ENCODE data around the gene KDM2B.

Gene KDM2B

DNA sequence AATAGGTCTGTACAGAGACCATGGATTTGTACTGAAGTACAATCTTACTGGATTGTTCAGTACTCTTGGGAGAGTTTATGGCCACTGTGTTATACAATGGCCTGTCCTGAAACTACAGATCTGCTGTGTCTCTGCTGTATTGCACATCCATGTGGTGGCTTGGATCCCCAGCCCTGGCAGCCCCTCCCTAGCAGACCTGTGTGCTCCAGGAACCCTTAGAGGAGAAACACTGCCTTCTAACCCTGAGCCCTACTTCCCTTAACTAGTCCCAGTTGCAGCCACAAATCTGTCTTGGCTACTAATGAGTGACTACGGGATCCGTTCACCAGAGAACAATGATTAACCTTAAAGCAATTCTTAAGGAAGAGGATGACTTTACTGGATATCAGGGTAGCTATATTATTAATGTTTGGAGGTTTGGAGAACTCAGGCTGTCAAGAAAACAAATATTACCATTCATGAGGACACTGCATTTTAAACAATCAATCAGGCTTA, 153.2 kb downstream of the KDM2B start:
- H3K4me3 ChIP-seq (ENCODE audit: low read length), result no peak overlapping the region
- no peak for DNase-seq (ENCODE audit: low read depth)
- TF ChIP-seq CTCF (conservative IDR thresholded peaks at IDR 0.05; ENCODE audit: low read length), result no peak

DNA sequence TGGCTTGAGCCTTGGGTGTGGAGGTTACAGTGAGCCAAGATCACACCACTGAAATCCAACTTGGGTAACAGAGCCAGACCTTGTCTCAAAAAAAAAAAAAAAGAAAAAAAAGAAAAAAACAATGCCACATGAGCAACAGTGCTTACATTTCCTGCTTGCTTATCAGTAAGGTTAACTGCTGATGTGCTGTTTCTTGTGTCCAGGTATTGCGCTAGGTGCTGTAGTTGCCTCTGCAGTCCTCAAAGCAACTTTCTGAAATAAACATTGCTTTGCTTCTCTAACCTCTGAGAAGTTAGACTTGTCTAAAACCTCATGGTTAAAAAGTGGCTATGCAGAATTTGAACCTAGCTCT, 156.2 kb downstream of the KDM2B start:
- H3K4me3 ChIP-seq (ENCODE audit: low read length), result no peak overlapping the region
- DNase-seq (ENCODE audit: low read depth), result no peak
- no peak for TF ChIP-seq CTCF (conservative IDR thresholded peaks at IDR 0.05; ENCODE audit: low read length)

GRCh38 chr12:121423682-121424623, 156.9 kb downstream of the KDM2B start:
- no peak overlapping the region for H3K4me3 ChIP-seq (ENCODE audit: low read length)
- no peak for TF ChIP-seq CTCF (conservative IDR thresholded peaks at IDR 0.05; ENCODE audit: low read length)
- DNase-seq (ENCODE audit: low read depth), result peak; percentile 12

GRCh38 chr12:121423253-121423652, 157.6 kb downstream of the KDM2B start:
- no peak overlapping the region for H3K4me3 ChIP-seq (ENCODE audit: low read length)
- no peak for TF ChIP-seq CTCF (conservative IDR thresholded peaks at IDR 0.05; ENCODE audit: low read length)

GRCh38 chr12:121420109-121420508, 160.7 kb downstream of the KDM2B start:
- no peak for TF ChIP-seq CTCF (conservative IDR thresholded peaks at IDR 0.05; ENCODE audit: low read length)
- DNase-seq (ENCODE audit: low read depth), result no peak
- no peak overlapping the region for H3K4me3 ChIP-seq (ENCODE audit: low read length)

More at GRCh38 chr12:121423253-121423652, 157.6 kb downstream of the KDM2B start:
- DNase-seq (ENCODE audit: low read depth), result no peak

DNA sequence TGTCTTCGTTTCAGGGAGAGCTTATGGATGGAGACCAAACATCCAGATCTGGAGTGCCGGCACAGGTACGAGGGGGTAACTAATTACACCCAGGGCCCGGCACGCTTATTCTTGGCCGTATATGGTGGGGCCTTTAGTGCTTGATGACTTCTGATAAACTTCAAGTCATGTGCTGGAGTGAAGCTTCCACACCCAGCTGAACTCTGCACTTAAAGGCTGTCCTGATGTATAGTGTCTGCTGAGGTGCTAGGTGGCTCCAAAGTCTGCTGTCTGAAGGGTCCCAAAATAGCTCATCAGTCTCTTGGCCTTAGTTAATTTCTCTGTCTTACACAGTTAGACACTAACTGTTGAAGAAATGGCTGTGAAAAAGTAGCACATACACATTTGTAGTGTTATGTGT, 163.0 kb downstream of the KDM2B start:
- TF ChIP-seq CTCF (conservative IDR thresholded peaks at IDR 0.05; ENCODE audit: low read length), result no peak
- no peak for DNase-seq (ENCODE audit: low read depth)
- no peak overlapping the region for H3K4me3 ChIP-seq (ENCODE audit: low read length)

DNA sequence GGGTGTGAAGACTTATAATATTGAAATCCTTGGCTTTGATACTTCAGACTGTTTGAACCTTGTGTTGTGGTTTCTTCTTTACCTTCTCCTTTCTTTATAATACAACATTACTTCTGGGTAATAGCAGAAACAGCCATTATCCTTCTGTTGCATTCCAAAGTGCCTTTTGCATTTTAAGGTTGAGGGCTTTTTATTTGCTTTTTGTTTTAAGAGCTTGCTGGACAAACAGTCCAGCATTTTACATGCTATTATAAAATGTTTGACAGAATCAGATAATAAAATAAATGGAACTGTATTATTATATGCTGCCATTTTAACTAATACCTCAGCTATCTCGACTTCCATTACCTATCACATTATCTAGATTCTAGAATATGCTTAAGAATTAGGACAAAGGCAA, 166.9 kb downstream of the KDM2B start:
- H3K4me3 ChIP-seq (ENCODE audit: low read length), result no peak overlapping the region
- DNase-seq (ENCODE audit: low read depth), result no peak
- TF ChIP-seq CTCF (conservative IDR thresholded peaks at IDR 0.05; ENCODE audit: low read length), result no peak
